BE2C (cell line): ENCODE data around the gene SAA1.
"Not testable (repeated sequence)": the region's sequence is repeated elsewhere in the genome, so short reads cannot be mapped to it uniquely, and the experiment has no call there.

Experiments used
- DNase-seq: peaks from one replicate; pipeline ENCODE4 v3.0.0-alpha.2; 2020
- H3K27me3 ChIP-seq: fragments of 250-450 bp; sonication (Bioruptor Pico); 2 replicates; pipeline ENCODE4 v1.5.1; 2020; ENCODE audit warnings: mild to moderate bottlenecking
- H3K36me3 ChIP-seq: fragments of 250-450 bp; sonication (Bioruptor Pico); 2 replicates; pipeline ENCODE4 v1.5.1; 2020; ENCODE audit warnings: mild to moderate bottlenecking
- H3K4me1 ChIP-seq: fragments of 250-450 bp; sonication (Bioruptor Pico); 2 replicates; pipeline ENCODE4 v1.5.1; 2020
- H3K4me3 ChIP-seq: 2 replicates; pipeline ENCODE4 v1.5.1; 2011; ENCODE audit warnings: low read depth, low read length
- H3K9me3 ChIP-seq: fragments of 250-450 bp; sonication (Bioruptor Pico); 2 replicates; pipeline ENCODE4 v1.5.1; 2020
- TF ChIP-seq, protein P1 (sequence below): IDR thresholded peaks from 2 replicates; pipeline ENCODE4 v1.5.1; 2012; ENCODE audit warnings: mild to moderate bottlenecking, low read depth, low read length

Gene SAA1

DNA sequence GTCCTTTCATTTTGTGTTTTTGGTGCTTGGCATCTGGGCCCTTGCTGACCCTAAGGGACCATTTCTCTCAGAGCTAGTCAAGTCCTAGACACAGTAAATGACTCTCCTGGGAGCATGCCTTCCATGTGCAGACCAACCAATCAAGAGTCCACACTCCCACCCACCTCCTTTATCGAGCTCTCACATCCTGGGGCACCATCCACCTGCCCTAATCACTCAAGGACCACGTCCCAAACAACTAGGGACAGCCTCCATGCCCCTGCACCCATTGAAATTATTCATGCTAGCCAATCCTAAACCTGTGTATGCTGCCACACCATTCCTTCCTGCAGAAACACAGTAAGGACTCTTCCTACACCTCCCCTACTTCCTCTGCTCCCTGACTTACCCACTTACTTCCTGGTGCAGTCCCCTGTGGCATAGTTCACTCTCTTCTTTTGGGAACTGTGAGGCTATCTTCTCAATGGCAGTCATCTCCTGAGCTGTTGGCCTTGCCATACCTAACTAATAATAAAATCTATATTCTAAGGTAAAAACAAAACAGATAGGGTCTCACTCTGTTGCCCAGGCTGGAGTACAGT lies 11.2 kb upstream of the SAA1 start:
- Histone ChIP-seq H3K4me1 (no peaks in the 10 kb centered on the region), H3K36me3 (no peaks in the 10 kb centered on the region), H3K4me3 (no peak overlapping the region), H3K27me3 (no peaks in the 10 kb centered on the region), H3K9me3 (no peaks in the 10 kb centered on the region)
- no peak for DNase-seq
- TF ChIP-seq, protein P1, sequence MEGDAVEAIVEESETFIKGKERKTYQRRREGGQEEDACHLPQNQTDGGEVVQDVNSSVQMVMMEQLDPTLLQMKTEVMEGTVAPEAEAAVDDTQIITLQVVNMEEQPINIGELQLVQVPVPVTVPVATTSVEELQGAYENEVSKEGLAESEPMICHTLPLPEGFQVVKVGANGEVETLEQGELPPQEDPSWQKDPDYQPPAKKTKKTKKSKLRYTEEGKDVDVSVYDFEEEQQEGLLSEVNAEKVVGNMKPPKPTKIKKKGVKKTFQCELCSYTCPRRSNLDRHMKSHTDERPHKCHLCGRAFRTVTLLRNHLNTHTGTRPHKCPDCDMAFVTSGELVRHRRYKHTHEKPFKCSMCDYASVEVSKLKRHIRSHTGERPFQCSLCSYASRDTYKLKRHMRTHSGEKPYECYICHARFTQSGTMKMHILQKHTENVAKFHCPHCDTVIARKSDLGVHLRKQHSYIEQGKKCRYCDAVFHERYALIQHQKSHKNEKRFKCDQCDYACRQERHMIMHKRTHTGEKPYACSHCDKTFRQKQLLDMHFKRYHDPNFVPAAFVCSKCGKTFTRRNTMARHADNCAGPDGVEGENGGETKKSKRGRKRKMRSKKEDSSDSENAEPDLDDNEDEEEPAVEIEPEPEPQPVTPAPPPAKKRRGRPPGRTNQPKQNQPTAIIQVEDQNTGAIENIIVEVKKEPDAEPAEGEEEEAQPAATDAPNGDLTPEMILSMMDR, result no peak

DNA sequence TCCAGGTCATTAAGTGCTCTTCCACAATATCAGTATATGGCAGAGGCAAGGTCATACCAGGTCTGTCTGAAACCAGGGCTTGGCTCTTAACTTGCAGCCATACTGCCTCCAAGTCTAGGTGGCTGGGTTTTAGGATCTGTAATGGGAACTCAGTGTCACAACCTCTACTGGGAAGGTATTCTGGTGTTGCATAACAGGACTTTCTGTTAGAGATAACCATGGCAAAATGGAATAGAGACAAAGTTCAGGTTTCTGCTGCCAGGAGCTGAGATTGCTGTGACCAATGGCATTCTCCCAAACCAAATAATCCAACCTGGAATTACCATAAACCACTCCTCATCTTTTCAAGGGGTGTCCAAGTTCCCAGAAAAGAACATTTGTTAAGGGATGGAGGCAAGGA lies 6.8 kb upstream of the SAA1 start:
- Histone ChIP-seq H3K4me3 (no peak overlapping the region), H3K36me3 (no peaks in the 10 kb centered on the region), H3K4me1 (no peaks in the 10 kb centered on the region), H3K27me3 (no peaks in the 10 kb centered on the region), H3K9me3 (no peaks in the 10 kb centered on the region)
- DNase-seq, result no peak
- TF ChIP-seq, protein P1, result no peak

DNA sequence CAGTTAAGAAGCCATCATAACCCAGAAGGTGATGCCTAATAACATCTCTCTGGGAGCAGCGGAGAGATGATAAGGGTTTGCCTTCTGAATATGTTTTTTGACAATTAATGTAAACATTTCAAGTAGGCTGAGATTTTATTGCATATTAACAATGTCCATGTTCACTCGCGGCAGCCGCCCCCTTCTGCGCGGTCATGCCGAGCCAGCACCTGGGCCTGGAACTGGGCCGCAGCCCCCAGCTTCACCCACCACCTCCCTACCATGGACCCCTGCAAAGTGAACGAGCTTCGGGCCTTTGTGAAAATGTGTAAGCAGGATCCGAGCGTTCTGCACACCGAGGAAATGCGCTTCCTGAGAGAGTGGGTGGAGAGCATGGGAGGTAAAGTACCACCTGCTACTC lies 4.3 kb upstream of the SAA1 start:
- no peaks in the 10 kb centered on the region for H3K36me3 ChIP-seq
- H3K9me3 ChIP-seq, result no peaks in the 10 kb centered on the region
- H3K27me3 ChIP-seq, result 0 out of 2 replicates have a peak, but pooled peaks cover 2% of the 10 kb centered on the region
- H3K4me3 ChIP-seq, result no peak overlapping the region
- TF ChIP-seq, protein P1, result no peak
- DNase-seq, result no peak
- no peaks in the 10 kb centered on the region for H3K4me1 ChIP-seq

DNA sequence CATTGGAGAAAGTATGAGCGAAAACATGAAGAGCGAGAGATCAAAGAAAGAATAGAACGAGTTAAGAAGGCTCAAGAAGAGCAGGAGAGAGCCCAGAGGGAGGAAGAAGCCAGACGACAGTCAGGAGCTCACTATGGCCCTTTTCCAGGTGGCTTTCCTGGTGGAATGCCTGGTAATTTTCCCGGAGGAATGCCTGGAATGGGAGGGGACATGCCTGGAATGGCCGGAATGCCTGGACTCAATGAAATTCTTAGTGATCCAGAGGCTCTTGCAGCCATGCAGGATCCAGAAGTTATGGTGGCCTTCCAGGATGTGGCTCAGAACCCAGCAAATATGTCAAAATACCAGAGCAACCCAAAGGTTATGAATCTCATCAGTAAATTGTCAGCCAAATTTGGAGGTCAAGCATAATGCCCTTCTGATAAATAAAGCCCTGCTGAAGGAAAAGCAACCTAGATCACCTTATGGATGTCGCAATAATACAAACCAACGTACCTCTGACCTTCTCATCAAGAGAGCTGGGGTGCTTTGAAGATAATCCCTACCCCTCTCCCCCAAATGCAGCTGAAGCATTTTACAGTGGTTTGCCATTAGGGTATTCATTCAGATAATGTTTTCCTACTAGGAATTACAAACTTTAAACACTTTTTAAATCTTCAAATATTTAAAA lies 3.2 kb upstream of the SAA1 start:
- DNase-seq, H3K4me1 ChIP-seq, H3K36me3 ChIP-seq, H3K4me3 ChIP-seq, H3K27me3 ChIP-seq, H3K9me3 ChIP-seq: not testable (repeated sequence)

DNA sequence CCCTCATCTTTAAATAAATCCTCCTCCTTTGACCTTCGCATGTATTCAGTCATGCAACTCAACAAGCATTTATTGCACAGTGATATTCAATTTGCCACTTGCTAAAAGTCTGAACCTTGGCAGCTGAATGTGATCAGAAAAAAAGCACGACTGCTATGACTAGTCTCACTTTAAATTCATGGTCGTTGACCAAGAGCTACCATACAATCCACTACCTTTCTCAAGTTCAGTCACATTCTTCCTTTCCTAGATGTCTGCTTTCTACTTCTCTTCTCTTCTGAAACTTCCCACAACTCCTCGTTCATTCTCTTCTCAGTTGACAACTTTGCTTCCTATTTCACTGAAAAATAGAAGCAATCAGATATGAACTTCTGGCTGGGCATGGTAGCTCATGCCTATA lies 2.0 kb upstream of the SAA1 start:
- DNase-seq, result no peak

DNA sequence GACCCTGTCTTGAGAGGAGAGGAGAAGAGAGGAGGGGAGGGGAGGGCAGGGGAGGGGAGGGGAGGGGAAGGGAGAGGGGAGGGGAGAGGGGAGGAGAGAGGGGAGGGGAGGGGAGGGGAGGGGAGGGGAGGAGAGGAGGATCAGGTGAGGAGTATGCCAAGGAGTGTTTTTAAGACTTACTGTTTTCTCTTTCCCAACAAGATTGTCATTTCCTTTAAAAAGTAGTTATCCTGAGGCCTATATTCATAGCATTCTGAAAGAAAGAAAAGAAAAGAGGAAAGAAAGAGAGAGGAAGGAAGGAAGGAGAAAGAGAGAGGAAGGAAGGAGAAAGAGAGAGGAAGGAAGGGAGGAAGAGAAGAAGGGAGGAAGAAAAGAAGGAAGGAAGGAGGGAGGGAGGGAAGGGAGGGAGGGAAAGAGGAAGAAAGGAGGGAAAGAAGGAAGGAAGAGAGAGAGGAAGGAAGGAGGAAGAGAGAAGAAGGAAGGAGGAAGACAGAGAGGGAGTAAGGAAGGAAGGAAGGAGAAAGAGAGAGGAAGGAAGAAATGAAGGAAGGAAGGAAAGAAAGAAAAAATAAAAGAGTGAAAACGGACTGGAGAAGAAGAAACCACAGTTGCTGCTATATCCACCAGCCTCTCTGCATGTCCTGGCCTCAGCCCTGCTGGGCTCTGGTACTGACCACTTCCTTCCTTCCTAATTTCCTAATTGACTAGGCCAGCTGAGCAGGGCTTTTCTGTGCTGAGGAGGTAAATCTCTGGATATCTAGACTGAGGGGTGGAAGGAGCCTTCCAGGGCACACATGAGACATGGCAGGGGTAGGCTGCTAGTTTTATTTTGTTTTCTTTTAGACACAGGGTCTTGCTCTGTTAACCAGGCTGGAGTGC lies 1.1 kb upstream of the SAA1 start:
- Histone ChIP-seq H3K36me3 (no peaks in the 10 kb centered on the region), H3K27me3 (0 out of 2 replicates have a peak, but pooled peaks cover 2% of the 10 kb centered on the region), H3K4me3 (no peak overlapping the region), H3K9me3 (no peaks in the 10 kb centered on the region), H3K4me1 (no peaks in the 10 kb centered on the region)
- TF ChIP-seq, protein P1, result no peak
- DNase-seq, result no peak

More for the DNA sequence above, 2.0 kb upstream of the SAA1 start:
- no peaks in the 10 kb centered on the region for H3K4me1 ChIP-seq
- H3K27me3 ChIP-seq, result 0 out of 2 replicates have a peak, but pooled peaks cover 2% of the 10 kb centered on the region
- no peak overlapping the region for H3K4me3 ChIP-seq
- TF ChIP-seq, protein P1, result no peak
- no peaks in the 10 kb centered on the region for H3K9me3 ChIP-seq
- H3K36me3 ChIP-seq, result no peaks in the 10 kb centered on the region

DNA sequence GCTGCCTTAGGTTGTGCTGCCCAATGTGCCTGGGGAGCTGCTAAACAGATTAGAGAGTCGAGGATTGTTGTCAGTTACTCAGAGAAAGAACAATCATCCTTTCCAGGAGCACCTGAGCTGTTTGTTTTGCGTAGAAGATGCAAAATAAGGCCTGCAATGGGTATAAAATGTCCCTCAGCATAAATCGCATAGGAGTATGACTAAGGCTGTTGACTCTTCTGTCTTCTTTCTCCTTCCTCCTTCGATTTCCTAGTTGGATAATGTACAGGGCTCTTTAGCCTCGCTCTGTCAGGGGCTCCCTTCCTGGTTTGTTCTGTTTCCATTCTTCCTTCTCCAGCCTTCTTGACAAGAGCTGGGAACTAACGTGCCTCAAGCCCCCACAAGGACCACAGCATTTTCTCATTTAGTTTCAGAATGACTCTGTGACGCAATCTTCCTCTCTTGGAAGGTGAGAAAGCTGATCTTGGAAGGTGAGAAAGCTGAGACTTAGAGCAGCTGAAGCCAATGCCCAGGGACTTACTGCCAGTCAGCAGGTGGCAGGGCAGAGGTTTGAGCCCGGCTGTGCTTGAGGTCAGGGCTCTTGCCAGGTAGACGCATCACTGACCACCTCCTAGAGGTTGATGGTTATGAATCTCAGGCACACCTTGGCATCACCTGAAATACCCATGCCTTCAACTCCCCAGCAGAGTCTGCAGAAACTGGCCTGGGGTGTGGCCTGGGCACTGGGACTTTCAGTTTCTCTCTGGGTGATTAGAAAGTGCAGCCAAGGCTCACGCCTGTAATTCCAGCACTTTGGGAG lies 1.5 kb downstream of the SAA1 start:
- not testable (repeated sequence) for H3K9me3 ChIP-seq, H3K4me3 ChIP-seq

DNA sequence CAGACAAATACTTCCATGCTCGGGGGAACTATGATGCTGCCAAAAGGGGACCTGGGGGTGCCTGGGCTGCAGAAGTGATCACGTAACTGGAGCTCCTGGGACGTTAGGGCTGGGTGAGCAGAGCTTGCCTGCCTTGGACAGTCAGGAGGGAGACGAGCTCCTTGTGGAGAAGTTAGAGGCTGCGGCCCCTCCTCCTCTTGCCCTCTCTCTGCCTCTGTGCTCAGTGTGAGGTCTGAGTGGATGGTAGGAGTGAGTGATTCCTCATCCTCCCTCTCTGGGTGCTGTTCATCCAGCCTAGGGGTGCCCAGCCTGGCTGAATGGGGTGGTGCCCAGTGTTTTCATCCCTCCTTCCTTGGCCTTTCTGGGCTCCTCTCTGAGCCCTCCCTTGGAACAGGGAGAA lies 3.2 kb downstream of the SAA1 start:
- not testable (repeated sequence) for H3K27me3 ChIP-seq, H3K4me1 ChIP-seq, H3K9me3 ChIP-seq, H3K36me3 ChIP-seq, H3K4me3 ChIP-seq, DNase-seq

More for the DNA sequence above, 1.5 kb downstream of the SAA1 start:
- not testable (repeated sequence) for H3K4me1 ChIP-seq, H3K27me3 ChIP-seq, H3K36me3 ChIP-seq, DNase-seq
